ENCODE results near the gene FAM184B. TPM values are rescaled to one million over a fixed set of nuclear protein-coding genes. Genes with fewer than 3 reads are reported as not detected.
"Not testable (repeated sequence)": the region's sequence is repeated elsewhere in the genome, so short reads cannot be mapped to it uniquely, and the experiment has no call there.

The FAM184B gene
- polyA plus RNA-seq, 4 donors: 0.47 to 0.94 (median 0.60) TPM

DNA sequence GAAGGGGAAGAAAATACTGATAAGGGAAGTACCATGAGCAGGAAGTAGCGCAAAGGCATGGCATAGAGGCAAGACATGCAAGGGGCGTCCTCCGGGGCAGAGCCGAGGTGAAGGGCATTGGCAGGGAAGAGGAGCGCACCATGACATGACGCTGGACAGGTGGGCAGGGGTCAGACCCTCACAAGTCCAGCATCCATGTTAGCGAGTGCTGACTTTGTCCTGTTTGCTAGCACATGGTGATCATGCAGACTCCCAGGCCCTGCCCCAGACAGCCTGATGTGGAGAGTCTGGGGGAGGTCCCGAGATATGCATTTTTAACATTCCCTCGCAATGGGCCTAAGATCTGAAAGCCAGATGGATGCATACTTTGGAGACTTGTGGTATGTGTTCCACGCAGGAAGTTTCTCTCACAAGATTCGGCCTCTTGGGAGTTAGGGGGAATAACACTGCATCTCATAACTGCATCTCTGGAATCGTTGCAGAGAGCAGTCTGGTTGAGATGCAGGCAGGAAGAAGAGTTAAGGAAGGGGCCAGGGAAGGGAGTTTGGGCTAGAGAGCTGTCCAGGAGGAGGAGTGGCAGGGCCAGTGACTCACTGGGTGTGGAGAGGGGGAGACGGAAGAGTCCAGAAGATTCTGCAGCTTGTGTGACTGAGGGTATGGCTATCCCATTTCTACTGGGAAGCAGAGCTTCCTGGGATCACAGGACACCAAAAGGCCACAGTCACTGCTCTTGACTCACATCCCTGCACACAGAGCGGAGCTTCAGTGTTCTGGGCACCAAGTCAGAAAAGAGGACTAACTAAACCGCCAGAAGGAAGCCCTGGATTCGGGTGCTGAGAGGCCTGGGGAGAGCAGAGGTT, 59.7 kb downstream of the FAM184B start:
- DNase-seq (ENCODE audit: low read depth in 4 of 4, low spot score in 2 of 4): no peak

DNA sequence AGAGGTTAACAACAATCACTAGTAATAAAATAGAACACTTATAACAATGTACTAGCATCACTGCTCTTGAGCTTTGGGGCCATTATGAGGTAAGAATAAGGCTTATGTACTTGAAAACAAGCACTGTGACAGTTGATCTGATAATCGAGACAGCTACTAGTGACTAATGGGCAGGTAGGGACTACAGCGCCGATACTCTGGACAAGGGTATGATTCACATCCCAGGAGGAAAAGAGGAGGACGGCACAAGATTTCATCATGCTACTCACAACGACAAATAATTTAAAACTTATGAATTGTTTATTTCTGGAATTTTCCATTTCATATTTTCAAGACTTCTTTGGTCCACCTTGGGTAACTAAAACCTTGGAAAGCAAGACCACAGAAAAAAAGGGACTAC, 62.3 kb downstream of the FAM184B start:
- DNase-seq (ENCODE audit: low read depth in 4 of 4, low spot score in 2 of 4): no peak

DNA sequence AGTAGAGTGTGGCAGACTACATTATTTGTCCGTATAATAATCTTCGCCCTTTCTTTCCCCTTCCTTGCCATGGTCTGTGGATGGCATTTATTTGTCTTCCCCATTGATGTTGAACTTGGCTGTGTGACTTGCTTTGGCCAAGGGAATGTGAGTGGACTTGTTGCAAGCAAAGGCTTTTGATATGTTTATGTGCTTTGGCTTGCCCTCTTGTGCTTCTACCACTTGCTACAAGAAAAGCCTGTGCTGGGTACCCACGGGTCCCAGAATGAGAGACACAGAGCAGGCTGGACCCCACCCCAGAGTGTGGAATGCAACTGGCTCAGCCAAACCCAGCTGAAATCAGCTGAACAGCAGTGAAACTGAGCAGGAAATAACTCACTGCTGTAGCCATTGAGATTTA, 63.0 kb downstream of the FAM184B start:
- DNase-seq (ENCODE audit: low read depth in 4 of 4, low spot score in 2 of 4): no peak

DNA sequence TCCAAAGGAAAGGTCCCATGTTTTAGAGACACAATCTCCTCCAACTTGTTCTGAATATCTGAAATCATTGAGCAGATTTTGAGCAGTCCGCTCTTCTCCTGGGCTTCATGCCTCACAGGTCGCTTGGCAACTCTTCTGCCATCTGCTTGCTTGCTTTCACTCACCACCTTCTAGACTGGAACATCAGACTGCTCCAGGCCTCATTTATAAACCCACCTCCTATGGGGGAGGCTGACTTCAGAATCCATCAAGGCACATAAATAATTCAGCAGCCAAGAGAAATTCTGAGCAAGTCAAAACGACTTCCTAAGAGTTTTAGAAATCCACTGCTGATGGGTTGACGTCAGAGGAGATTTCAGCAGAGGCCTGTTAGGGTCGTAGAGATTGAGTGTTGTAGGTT, 64.1 kb downstream of the FAM184B start:
- no peak for DNase-seq (ENCODE audit: low read depth in 4 of 4, low spot score in 2 of 4)

DNA sequence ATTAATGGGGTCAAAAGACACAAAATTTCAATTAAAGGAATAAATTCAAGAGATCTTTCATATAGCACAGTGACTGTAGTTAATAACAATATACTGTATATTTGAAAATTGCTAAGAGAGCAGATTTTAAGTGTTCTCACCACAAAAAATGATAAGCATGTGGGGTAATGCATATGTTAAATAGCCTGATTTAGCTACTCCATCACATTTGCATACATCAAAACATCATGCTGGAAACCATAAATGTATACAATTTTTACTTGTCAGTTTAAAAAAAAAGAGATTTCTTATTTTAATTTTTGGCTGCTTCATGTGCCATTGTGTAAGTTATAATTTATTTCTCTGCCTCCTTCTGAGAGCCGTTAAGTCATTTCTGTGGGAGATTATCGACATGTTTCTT, 65.9 kb downstream of the FAM184B start:
- DNase-seq (ENCODE audit: low read depth in 4 of 4, low spot score in 2 of 4): no peak

DNA sequence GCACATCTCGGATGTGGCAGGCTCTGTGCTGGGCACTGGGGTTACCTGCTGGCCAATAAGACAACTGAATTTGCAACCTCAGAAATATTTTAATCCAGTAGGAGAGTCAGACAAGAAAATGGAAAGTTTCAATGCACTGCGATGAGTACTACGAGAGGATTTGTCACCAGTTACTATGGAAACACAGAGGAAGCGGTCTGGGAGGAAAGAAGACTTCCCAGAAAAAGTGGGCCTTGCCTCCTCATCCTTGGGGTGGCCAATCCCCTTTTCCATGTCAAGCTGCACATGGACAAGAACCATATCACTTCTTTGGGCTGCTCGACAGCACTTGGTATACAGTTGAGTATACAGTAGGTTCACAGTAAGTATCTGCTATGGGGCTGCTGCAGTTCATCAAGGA, 67.6 kb downstream of the FAM184B start:
- DNase-seq (ENCODE audit: low read depth in 4 of 4, low spot score in 2 of 4): no peak

DNA sequence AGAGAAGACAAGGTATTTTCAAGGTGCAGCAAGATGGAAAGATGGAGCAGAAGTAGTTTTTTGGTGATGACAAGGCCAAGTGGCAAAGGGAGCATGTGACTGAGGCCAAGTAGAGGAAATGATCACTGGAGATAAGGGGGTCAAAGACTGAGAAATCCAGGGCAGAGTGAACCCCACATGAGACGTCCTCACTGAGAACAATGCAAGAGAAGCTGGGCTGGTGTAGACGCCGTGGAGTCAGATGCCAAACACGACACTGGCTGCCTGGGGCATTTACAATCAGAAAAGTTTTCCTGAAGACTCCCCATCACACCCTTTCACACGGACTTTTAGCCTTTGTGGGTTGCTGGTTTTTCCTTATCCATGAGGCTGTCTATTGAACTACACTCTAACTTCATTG, 69.3 kb downstream of the FAM184B start:
- no peak for DNase-seq (ENCODE audit: low read depth in 4 of 4, low spot score in 2 of 4)

DNA sequence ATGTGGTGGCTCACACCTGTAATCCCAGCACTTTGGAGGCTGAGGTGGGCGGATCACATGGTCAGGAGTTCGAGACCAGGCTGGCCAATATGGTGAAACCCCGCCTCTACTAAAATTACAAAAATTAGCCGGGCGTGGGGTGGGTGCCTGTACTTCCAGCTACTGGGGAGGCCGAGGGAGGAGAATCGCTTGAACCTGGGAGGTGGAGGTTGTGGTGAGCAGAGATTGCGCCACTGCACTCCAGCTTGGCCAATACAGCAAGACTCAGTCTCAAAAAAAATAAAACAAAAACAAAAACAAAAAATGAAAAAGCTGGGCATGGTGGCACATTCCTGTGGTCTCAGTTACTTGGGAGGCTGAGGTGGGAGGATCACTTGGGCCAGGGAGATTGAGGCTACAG, 70.2 kb downstream of the FAM184B start:
- not testable (repeated sequence) for DNase-seq (ENCODE audit: low read depth in 4 of 4, low spot score in 2 of 4)

DNA sequence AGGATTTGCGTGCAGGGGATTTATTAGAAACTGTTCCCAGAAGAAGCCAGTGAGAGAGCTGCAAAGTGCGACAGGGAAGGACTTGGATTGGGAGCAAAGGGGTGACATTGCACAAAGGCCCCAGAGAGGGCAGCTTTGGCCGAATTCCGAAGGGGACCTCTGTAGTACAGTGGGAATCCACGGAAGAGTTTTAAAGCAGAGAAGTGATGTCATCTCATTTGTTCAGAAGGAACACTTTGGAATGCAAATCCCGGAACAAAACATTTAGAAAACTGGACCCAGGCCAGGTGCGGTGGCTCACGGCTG, 71.7 kb downstream of the FAM184B start:
- no peak for DNase-seq (ENCODE audit: low read depth in 4 of 4, low spot score in 2 of 4)

DNA sequence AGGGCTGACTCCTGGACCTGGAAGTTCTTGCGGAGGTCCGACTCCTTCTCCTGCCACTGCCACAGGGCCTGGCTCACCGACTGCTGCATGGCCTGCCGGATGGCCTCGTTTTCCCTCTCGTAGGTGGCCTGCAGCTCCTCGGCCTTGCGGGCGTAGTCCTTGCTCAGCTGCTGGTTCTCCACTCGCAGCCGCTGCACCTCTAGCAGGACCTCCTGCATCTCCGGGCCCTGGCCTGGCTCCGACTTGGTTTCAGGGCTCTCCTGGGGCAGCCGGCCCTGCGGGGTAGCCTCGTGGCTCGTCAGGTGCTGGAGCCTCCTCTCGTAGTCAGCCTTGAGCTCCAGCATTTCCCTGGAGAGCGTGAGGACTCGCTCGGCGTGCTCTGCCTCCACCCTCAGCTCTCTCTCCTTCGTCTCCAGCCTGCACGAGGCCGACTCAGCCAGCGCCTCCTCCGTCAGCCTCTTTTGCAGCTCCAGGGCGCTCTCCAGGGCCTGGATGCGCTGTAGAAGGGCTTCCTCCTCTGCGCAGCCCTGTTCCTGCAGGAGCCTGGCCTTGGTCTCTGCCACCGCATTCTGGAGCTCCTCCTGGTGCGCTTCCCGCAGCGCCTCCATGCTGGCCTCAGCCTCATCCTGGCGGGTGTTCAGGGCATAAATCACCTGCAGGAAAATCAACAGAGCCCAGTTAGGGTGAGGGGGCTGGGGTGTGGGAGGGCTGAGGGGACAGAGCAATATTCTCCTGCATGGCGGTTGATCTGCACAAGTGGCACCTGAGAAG, 72.2 kb downstream of the FAM184B start:
- no peak for DNase-seq (ENCODE audit: low read depth in 4 of 4, low spot score in 2 of 4)

DNA sequence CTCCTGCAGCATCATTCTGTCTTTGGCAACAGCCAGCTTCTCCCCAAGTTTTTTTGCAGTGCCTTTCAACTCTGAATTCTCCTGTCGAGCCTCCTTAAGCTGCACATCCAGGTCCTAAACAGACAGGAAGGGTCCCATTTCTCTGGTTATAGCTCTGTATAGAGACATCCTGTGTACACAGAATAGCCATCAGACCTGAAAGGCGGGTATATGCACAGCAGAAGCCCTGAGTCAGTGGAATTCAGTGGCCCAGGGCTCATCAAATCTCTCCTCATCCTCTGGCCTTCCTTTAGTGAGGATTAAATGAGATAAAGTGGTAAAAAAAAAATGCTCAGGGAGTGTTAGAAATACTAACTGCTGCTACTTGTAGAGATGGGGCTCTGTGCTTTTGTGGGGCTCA, 73.8 kb downstream of the FAM184B start:
- no peak for DNase-seq (ENCODE audit: low read depth in 4 of 4, low spot score in 2 of 4)

DNA sequence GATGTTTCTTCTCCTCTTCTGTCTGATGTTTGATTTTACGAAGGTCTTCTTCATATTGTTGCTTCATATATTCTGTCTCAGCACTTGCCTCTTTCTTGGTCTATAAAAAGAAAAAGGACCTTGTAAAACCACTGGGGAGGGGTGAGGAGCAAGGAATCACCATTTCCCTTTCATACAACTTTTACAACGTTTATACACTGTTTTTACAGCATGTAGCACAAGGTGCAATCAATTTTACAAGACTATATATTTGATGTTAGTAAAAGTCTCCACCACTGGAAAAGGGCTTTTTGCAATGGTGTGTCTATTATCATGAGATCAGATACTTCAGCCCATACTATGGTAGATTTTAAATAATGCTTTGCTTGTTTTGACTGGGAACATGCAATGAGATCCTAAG, 76.3 kb downstream of the FAM184B start:
- no peak for DNase-seq (ENCODE audit: low read depth in 4 of 4, low spot score in 2 of 4)

DNA sequence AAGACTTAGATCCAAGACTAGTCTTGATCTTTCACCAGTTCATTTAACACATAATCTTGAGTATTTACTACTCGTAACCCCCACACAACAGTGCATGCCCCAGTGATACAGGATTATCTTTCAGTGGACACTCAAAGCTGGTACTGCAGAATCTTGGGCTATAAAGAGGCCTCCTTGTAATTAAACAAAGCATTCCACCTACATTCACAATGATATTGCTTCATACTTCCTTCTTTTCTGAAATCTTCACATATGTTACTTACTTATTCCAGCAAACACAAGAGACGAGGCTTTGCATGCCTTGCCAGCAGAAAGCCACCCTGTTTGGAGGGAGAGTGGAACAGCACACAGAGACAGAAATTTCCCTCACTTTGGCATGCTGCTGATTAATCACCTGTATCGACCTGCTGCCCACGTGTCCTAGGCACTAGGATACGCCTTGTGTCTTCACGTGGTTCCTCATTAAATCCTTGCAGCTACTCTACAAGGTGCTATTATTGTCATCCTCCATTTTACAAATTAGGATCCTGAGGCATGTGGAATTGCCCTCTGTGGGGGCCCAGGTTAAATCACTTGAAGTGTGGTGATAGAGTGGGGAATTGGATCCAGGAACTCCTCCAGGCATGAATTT, 77.3 kb downstream of the FAM184B start:
- DNase-seq (ENCODE audit: low read depth in 4 of 4, low spot score in 2 of 4): no peak

DNA sequence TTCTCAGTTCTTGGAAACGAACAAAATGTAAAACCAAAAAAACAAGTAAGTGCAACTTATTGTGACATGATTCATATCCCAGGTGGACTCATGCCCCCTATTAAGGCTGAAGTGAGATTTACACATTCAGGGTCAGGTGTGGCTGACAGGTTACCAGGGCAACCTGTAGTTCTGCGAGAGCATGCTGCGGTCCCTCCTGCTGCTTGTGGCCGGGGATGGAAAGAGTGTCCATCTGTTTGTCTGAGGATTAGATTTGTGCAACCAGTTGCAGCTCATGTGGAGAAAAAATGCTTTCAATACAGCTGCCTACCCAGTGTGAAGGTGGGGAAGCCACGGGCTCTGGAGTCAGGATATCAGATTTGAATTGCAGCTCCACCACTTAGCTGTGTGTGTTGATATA, 78.8 kb downstream of the FAM184B start:
- DNase-seq (ENCODE audit: low read depth in 4 of 4, low spot score in 2 of 4): no peak

DNA sequence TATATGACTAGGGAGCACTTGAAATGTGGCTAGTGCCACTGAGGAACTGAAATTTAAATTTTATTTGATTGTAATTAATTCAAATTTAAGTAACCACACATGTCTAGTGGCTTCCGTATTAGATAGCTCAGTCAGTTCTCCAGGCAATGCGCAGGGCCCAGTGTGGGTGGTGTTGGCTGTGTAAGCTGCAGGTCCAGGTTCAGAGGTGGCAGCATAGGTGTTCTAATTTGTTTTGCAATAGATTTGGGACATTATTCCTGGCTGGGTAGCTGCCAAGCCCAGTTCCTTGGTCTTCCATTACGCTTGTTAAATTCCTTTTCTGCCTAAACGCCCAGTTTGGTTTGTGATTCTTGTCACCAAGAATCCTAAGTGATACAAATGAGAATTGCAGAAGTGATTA, 79.5 kb downstream of the FAM184B start:
- DNase-seq (ENCODE audit: low read depth in 4 of 4, low spot score in 2 of 4): no peak

DNA sequence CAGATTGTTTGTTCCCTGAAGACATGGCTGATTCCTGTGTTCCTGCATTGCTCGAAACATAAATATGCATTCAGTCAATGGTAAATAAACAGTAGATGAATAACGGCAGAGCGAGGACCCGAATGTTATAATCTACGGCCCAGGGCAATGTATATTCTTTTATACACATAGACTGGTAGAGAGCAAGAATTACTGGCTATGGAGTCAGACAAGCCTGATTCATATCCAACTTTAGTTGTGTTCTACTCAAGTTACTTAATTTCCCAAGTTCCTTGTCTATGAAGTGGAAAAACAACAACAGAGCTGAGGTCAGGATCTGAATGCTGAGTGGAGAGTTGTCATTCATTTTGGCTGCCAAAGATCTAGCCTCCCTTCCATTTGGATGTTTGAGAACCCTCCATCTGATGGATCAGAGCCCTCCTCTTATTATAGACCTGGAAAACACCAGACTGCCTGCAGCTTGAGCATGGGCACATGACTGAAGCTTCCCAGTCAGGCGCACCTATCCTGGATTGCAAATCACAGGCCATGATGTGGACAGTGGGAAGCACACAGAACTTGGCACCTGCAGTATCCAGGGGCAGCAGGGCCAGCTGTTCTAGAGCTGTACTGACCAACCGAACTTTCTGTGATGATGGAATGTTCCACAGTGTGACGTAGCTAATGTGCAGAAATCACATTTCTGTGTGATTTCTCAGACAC, 80.1 kb downstream of the FAM184B start:
- no peak for DNase-seq (ENCODE audit: low read depth in 4 of 4, low spot score in 2 of 4)

DNA sequence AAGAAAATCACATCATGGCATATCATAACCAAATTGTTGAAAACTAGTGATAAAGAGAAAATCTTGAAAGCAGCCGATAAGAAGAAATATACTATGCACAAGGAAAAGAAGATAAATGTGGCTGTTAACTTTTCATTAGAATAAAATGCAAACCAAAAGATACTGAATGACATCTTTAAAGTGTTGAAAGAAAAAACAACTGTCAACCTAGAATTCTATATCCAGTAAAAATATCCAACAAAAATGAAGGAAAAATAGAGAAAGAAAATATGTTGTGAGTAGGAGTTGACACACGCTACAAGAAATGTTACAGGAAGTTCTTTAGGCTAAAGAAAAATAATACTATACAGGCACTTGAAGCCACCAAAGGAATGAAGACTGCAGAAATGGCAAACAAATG, 82.0 kb downstream of the FAM184B start:
- DNase-seq (ENCODE audit: low read depth in 4 of 4, low spot score in 2 of 4): no peak

DNA sequence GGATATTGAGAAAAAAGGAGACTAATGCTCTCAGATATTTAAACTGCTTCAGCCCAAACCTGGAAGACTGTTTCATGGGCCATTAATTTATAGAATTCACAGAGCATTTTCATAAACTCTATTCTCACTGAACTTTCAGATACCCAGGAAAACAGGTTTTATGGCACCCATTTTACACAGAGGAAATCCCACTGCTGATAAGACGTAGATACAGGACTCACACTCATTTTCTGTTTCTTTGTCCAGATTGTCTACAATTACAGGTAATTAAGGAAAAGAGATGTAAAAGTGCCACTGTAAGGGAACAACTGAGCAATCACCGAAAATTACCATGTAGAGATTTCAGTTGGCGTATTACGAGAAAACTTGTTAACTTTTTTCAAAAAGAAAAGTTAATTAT, 83.3 kb downstream of the FAM184B start:
- no peak for DNase-seq (ENCODE audit: low read depth in 4 of 4, low spot score in 2 of 4)

DNA sequence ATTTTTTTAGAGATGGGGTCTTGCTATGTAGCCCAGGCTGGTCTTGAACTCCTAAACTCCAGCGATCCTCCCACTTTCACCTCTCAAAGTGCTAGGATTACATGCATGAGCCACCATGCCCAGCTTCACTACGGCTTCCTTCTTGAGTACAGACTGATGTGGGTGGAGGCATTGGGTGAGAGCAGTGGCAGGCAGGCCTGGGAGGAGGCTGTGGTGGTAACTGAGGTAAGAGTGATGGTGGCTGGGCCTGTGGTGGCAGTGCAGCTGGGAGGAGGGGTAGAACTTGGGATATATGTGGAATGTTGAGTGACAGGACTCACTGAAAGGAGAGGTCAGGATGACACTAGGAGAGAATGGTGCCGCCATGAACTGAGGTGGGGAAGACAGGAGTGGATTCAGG, 86.1 kb downstream of the FAM184B start:
- DNase-seq (ENCODE audit: low read depth in 4 of 4, low spot score in 2 of 4): no peak

DNA sequence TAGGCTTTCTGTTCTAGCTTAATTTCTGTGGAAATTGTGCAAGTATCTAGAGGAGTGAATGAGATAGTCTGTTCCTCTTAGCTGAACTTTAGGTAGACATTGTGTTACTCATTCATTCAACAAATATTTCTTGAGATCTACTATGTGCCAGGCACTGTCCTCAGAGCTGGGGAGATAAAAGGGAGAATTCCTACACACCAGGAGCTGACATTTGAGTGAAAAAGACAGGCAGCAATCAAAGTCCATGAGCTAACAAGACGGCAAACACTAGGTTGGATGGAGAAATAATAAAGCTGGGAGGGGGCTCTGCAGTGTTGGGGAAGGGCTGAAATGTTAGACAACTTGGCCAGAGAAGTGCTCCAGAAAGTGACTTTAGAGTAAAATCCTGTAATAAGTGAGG, 86.9 kb downstream of the FAM184B start:
- DNase-seq (ENCODE audit: low read depth in 4 of 4, low spot score in 2 of 4): no peak

DNA sequence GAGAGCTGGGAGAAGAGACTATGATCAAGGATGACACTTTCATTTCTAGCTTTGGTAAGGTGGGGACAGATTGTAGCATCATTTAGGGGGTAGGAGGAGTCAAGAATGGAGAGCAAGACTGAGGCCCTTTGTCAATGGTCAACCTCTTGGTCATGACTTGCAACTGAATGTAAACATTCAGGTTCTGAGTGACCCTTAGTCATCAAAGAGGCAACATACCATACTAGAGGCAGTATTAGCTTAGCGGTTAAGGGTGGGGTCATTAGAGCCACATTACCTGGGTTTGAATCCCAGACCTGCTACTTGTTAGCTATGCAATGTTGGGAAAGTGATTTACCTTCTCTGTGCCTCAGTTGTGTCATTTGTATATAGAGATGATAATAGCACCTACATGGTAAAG, 90.5 kb downstream of the FAM184B start:
- no peak for DNase-seq (ENCODE audit: low read depth in 4 of 4, low spot score in 2 of 4)
